GM12865 (cell line): ENCODE results near the gene CNOT4.
"Not testable (repeated sequence)": the region's sequence is repeated elsewhere in the genome, so short reads cannot be mapped to it uniquely, and the experiment has no call there.

ENCODE experiments used
- DNase-seq: peaks from one replicate; pipeline ENCODE4 v3.0.0; 2010; ENCODE audit warnings: low read depth
- H3K4me3 ChIP-seq: 2 replicates; pipeline ENCODE4 v1.5.1; 2011; ENCODE audit warnings: mild to moderate bottlenecking, low read depth, low read length, control low read depth
- CTCF ChIP-seq: IDR thresholded peaks from 2 replicates; pipeline ENCODE4 v1.5.1; 2011; ENCODE audit warnings: low read length, control low read depth, low read depth, inconsistent platforms; ENCODE audit not compliant: insufficient read depth; ENCODE audit errors: missing control alignments

Gene CNOT4

DNA sequence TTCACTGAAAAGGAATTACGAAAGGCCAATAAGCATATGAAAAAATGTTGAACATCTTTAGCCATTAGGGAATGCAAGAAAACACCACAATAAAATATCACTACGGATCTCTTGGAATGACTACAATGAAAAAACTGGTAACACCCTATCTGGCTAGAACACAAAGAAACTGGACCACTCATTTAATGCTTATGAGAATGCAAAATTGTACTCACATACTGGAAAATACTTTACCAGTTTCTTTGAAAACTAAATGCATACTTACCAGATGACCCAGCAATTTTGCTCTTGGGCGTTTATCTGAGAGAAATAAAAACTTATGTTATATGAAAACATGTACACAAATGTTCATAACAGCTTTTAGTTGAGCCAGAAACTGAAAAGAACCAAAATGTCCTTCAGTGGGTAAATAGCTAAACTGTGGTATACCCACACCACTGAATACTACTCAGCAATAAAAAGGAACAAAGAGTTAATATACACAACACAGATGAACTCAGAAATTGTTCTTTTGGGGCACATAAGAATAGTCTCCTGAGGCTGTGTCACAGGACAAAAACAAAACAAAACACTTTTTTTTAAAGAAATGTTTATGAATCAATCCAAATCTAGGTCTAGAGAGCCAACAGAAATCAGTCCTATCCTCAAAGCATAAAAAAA, 23.5 kb downstream of the CNOT4 start:
- DNase-seq: no peak
- no peak for TF ChIP-seq CTCF
- H3K4me3 ChIP-seq: no peak overlapping the region

GRCh38 chr7:135481598-135481979, 28.3 kb downstream of the CNOT4 start:
- no peak for TF ChIP-seq CTCF
- no peak overlapping the region for H3K4me3 ChIP-seq
- DNase-seq: no peak

- no peak for TF ChIP-seq CTCF
- no peak for DNase-seq
- no peak overlapping the region for H3K4me3 ChIP-seq
Measured at GRCh38 chr7:135480966-135481597, 28.8 kb downstream of the CNOT4 start.

DNA sequence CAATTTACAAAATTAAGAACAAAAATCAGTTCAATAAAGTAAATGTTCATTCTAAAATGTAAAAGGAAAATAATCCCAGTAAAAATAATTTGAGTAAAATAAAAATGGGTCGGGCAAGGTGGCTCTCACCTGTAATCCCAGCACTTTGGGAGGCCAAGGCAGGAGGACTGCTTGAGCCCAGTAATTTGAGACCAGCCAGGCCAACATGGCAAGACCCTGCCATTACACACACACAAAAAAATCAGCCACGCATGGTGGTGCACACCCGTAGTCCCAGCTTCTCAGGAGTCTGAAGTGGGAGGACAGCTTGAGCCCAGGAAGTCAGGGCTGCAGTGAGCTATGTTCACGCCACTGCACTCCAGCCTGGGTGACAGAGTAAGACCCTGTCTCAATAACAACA, 34.4 kb downstream of the CNOT4 start:
- no peak overlapping the region for H3K4me3 ChIP-seq
- DNase-seq: no peak
- no peak for TF ChIP-seq CTCF

- DNase-seq, H3K4me3 ChIP-seq: not testable (repeated sequence)
Measured at GRCh38 chr7:135469705-135470104, 40.2 kb downstream of the CNOT4 start.

DNA sequence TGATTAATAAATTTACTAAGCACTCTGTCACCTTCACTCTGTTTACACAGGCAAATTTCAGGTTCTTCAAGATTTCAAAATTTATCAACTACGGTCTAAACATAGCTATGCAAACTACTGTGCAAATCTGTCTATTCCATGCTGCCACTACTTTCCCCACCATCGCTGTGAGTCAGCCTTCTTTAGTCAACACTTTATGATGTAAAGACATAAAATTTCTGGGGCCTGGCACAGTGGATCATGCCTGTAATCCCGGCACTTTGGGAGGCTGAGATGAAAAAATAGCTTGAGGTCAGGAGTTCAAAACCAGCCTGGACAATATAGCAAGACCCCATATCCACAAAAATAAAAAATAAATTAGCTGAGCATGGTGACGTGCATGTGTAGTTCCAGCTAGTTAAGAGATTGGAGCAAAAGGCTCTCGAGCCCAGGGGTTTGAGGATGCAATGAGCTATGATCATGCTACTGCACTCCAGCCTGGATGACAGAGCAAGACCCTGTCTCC, 42.6 kb downstream of the CNOT4 start:
- H3K4me3 ChIP-seq: no peak overlapping the region
- no peak for DNase-seq
- no peak for TF ChIP-seq CTCF

GRCh38 chr7:135466442-135467206, 43.3 kb downstream of the CNOT4 start:
- H3K4me3 ChIP-seq: no peak overlapping the region
- no peak for DNase-seq
- TF ChIP-seq CTCF: no peak
